DMS153 (cell line): ENCODE results near the gene ACACA.

Source experiments
- DNase-seq: peaks from one replicate; lab custom pipeline; 2025; lab: John Stamatoyannopoulos, UW

ACACA gene

GRCh38 chr17:37067555-37068111, 339.0 kb downstream of the ACACA start:
- no peak for DNase-seq

DNA sequence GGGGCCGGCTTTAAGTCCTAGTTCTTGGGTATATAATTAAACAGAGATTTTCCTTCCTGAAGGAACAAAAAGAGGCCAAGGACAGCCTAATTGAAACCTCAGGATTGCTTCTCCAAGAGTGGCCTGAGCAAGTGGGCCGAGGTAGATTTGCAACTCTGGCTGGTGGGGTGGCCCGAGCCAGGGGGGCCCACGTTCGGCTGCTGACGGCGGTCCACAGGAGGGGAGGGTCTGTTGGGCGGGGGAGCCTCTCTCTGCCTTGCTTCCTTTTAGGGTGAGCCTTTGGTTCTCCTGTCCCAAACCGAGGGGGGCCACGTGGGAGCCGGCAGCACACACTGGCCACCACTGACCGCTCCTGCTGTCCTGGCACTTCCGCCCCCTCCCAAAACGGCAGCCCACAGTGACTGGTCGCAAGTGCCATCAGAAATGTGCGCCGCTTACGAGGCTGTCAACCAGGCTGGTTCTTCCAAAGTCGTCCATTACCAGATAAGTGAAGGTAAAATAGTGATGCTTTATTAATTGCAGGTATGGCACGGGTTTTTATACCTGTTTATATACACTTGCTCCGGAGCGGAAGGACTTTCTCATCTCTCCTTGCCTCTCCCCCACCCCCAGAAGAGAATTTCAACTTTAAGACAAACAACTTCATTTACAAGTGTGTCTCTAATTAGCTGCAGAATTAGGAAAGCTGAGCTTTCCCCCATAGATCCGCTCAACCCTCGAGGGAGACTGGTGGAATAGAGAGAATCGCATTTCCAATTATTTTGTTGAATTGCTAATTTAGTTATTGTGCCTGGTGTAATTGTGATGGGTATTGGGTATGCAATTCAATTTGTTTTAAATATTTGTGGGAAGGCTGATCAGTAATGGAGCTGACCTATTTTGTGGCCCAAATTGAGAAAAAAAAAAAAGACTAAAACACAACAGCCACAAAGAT, 340.0 kb downstream of the ACACA start:
- DNase-seq = no peak

DNA sequence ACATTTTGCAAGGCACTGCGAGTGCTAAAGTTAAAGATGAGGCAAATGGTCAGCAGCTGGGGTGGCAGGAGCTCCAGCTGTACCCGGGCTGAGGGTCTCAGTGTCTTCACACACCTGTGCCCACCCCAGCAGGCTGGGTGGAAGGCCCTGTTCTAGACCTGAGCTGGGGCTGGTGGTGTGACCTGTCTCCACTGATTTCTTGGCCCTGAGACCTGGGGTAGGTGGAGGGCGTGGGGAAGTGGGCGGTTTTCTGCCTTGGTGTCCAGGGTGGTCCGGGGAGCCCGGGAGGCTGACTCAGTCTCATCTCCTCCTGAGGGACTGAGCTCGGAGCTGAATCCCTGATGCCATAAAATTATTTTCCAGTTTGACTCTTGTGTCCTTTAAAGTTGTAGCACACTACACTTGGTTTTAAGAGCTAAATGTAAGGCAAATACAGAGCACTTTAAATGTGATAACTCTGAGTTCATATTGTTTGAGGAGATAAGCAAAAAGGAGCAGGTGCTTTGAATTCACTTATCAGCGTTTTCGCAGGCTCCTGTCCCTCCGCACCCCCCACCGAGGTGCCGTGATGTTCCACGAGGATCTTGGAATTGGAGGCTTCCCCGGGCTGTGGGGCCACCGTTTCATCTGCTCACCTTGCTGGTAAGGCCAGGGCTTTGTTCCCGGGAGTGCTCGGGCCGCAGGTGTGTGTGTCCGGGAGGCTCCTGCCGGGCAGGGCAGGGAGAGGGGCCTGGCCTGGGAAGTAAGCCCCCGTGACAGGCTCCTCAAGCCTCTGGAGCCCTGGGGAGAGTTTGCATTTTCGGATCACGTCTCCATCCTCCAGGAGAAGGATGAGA, 340.9 kb downstream of the ACACA start:
- DNase-seq = no peak

DNA sequence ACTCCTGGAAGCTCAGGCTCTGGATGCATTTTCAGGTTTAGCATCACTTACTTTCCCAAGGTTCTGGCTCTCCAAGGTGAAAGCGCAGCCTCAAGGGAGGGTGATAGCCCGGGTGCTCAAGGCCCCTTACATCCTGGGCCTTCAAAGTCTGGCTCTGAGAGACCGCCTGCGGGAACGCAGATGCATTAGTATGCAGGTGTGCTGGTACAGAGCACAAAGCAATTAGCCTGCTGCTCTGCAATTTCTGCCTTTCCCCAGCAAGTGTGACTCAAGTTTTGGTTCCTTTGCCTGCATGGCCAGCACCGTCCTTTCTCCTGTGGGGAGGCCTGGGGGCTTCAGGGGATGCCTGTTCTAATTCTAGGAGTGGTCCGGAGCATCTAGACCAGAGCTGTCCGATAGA, 341.7 kb downstream of the ACACA start:
- no peak for DNase-seq

DNA sequence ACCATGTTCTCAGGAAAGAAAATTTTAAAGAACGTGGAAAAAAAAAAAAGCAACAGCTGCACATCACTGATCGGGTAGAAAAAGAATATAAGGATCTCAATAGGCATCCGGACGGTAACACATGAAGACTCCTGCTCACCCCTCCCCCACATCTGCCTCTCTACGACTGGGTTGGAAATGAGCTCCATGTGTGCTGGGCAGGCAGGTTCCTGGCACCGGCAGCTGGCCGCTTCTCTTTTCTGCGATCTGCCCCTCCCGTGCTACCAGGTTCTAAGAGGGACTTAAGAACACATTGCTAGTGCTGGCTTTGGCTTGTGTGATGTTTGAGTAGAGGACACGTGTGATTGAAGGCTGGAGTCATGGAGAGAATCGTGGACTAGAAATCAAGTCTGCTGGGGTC, 342.4 kb downstream of the ACACA start:
- no peak for DNase-seq

DNA sequence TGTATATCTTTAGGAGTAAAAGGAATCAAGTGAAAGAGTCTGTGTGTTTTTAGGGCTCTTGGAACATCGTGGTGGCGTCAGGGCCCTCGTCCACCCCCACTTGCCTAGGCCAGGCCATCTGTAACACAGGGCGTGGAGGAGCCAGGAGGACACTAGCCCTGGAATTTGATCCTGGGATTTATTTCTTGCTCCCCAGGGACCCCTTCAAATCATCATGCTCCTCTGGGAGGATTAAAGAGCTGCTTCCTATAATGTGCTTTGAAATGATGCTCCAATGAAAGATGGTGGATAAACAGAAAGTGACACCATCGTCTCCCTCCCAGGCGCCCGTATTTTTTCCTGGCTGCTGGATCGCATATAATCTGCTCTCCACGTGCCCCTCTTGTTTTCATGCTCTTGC, 344.6 kb downstream of the ACACA start:
- DNase-seq = no peak

DNA sequence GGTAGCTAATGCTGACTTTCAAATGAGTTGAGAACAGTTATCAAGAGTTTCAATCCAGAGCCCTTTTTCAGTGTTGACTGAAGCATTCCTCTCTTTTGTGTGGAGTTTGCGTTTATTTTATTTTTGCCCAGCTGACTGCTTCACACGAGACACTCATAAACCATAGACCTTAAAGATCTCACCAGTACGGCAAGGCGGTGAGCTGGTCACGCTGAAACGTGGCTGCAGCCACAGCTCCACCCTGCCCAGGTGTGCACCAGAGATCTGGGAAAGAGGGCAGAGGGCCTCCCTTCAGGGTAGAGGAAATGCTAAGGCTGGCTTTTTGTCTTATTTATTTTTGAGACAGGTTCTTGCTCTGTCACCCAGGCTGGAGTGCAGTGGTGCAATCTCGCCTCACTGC, 345.7 kb downstream of the ACACA start:
- DNase-seq = no peak

- DNase-seq = no peak
Observed at GRCh38 chr17:37060094-37060493, 346.5 kb downstream of the ACACA start.

- no peak for DNase-seq
Observed at GRCh38 chr17:37059493-37059892, 347.1 kb downstream of the ACACA start.

GRCh38 chr17:37056622-37057021, 350.0 kb downstream of the ACACA start:
- no peak for DNase-seq

DNA sequence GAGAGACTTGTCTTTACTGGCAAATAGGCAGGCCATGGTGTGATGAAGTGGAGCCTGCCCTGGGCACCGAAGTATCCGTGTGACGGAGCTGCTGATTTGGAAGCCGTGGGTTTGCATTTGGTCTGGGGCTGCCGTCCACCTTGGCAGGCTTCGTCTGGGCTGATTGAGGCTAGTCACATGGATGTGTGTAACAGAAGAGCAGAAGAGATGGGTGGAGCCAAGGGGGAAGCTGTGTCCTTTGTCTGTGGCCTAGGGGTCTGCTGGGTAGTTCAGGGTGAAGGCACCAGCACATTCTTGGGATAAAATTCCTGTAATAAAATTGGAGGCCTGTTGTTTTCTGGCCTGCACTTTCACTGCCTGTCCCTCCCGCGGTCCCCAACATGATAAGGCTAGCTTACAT, 351.7 kb downstream of the ACACA start:
- DNase-seq = no peak

GRCh38 chr17:37052450-37052849, 354.2 kb downstream of the ACACA start:
- DNase-seq = no peak

DNA sequence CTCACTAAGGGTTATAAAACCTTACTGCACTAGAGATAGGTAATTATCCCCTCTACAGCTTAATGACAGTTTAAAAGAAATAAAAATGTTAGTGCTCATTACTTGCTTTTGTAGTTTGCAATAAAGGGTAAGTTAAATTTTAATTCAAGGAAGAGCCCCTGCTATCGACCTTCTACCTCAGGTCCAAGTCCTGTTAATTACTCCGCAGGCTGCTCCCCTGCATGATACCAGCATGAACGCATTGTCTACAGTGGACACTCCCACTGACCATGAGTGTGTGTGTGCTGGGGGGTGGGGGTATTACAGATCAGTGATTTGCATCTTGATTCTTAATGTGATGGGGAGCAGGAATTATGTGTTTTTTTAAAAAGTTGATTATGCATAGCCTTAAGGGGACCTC, 354.8 kb downstream of the ACACA start:
- DNase-seq = no peak

- no peak for DNase-seq
Observed at GRCh38 chr17:37051381-37051780, 355.3 kb downstream of the ACACA start.

- DNase-seq = no peak
Observed at GRCh38 chr17:37050920-37051319, 355.7 kb downstream of the ACACA start.

- no peak for DNase-seq
Observed at GRCh38 chr17:37048811-37049210, 357.8 kb downstream of the ACACA start.

- DNase-seq = peak; percentile 68
Observed at GRCh38 chr17:37047631-37048104, 359.0 kb downstream of the ACACA start.

- DNase-seq = no peak
Observed at GRCh38 chr17:37045351-37045922, 361.2 kb downstream of the ACACA start.

DNA sequence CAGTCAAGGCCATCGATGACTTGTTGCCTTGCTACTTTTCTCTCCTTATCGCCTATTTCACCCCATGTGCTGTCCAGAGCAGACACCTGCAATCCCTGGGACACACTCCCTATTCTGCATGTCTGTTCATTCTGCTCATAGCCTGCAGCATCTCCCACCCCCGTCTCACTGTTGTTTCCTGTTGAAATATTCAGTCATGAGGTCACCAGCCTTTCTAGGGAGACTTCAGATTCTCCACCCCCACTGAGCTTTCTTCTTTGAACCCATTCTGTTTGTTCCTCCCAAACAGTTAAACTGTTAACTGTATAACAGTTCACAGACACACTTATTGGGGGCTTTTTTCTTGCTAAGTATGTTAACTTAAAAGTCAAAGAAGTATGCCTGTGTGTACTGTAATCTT, 363.4 kb downstream of the ACACA start:
- DNase-seq = no peak

DNA sequence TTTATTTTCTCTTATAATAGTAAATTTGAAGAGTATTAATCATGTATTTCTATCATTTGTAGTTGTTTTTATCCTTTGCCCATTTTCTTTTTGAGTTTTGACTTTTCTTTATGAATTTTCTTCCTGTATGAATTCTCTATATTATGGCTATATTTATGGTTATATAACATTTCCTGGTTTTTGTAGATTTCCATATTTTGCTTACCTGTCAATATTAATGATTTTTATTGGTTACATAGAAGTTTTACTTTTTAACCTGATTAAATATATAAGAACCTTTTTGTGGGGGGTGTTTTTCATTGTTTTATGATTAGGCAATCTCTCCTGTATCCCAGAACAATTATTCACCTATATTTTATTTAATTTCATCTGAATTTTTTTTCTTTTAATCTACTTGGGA, 364.7 kb downstream of the ACACA start:
- no peak for DNase-seq

- DNase-seq = no peak
Observed at GRCh38 chr17:37039269-37039668, 367.4 kb downstream of the ACACA start.

DNA sequence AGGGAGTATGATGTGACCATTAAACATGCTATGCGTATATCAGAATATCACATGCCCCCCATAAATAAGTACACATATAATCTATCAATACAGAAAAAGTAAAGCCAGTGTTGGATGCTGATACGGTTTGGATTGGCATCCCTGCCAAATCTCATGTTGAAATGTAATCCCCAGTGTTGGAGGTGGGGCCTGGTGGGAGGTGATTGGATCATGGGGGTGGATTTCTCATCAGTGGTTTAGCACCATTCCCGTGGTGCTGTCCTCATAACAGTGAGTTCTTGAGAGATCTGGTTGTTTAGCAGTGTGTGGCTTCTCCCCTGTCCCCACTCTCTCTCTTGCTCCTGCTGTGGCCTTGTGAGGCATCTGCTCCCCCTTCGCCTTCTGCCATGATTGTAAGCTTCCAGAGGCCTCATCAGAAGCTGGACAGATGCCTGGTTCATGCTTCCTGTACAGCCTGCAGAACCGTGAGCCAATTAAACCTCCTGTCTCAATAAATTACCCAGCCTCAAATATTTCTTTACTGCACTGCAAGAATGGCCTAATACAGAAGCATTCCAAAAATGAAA, 369.0 kb downstream of the ACACA start:
- DNase-seq = no peak
